HEK293T (cell line): Measurements from ENCODE around the gene FGGY.

Source experiments
- FOXM1 ChIP-seq: fragments of 450-650 bp; IDR thresholded peaks from 2 replicates; pipeline ENCODE4 v1.6.1; 2017; ENCODE audit warnings: mild to moderate bottlenecking, borderline replicate concordance
- L3MBTL2 ChIP-seq: fragments of 450-650 bp; conservative IDR thresholded peaks from 2 replicates; pipeline ENCODE4 v1.6.1; 2016; ENCODE audit warnings: mild to moderate bottlenecking

DNA sequence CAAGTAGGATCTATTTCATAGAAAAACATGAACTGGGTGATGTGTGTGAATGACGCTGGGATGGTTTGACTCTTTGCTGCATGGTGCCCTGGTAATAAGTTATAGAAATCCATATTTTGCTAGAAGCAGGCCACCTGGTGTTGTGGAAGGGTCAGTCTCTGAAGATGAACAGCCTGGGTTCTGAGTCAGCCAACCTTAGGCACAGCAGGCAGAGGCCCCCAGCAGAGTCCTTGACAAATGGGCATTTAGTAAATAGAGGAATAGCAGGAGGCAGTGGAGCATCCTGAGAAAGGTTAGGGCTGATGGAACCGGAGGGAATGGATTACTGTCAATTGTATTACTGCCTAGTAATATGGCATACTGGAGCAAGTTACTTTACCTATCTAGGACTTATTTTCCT is 20.9 kb downstream of the FGGY start:
- TF ChIP-seq FOXM1 (no peak), L3MBTL2 (no peak)
